Stimulated activated naive CD8-positive, alpha-beta T cell treated with anti-CD3 and anti-CD28 coated beads, Interleukin-15, Interleukin-2, amounts not matched to agents 100 U/mL and 50 U/mL, for 24 hours (primary cell): Measurements from ENCODE around the gene ALK.

Experiments used
- ATAC-seq: fragments of 150-1000 bp; cut with Tn5 transposase; one replicate; pipeline ENCODE4 v1.10.0; 2021
- DNase-seq: peaks from one replicate; pipeline ENCODE4 v3.0.0; 2021

Gene ALK

GRCh38 chr2:29487967-29488555, 433.3 kb downstream of the ALK start:
- DNase-seq (no peak), ATAC-seq (no peak)

GRCh38 chr2:29485631-29486030, 435.8 kb downstream of the ALK start:
- ATAC-seq (no peak), DNase-seq (no peak)

GRCh38 chr2:29485117-29485516, 436.3 kb downstream of the ALK start:
- ATAC-seq = no peak
- no peak for DNase-seq

- no peak for DNase-seq
- no peak for ATAC-seq
Observed at GRCh38 chr2:29482867-29483266, 438.5 kb downstream of the ALK start.

DNA sequence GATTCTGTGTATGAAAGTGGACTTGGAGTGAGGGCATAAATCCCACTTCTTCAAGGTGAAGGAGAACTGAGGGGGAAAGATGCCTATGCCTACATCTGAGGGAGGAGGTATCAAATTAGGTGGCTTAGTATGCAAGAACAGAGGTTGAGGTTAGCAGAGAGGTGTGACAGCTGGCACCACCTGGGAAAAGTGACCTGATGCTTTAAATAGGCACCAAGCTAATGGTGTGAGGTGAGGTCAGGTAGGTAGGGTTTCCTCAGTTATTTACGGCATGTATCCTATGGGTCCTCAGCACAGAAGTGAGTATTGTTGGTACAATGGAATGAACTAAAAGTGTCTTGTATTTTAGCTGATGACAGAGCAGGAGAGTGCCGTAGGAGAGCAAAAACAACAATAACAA, 439.0 kb downstream of the ALK start:
- ATAC-seq = no peak
- no peak for DNase-seq

- no peak for ATAC-seq
- DNase-seq = no peak
Observed at GRCh38 chr2:29481313-29481712, 440.1 kb downstream of the ALK start.

DNA sequence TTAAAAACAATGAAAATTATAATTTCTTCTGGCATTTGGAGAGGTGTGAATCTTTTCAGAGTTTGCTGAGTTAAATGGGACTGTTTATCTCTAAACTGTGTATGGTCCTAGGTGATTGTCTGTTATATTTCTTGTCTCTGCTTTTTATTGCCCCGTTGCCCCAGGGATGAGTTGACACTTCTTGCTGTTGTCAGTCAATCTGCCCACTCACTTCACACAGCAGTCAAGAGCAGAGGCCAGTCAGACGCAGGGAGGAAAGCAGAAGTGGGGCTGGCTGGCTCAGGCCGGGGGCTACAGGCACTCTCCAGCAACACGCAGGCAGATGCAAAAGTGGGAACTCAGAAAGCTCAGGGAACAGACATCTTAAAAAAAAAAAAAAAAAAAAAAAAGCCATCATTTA, 441.0 kb downstream of the ALK start:
- DNase-seq = no peak
- ATAC-seq = peak; percentile 23

DNA sequence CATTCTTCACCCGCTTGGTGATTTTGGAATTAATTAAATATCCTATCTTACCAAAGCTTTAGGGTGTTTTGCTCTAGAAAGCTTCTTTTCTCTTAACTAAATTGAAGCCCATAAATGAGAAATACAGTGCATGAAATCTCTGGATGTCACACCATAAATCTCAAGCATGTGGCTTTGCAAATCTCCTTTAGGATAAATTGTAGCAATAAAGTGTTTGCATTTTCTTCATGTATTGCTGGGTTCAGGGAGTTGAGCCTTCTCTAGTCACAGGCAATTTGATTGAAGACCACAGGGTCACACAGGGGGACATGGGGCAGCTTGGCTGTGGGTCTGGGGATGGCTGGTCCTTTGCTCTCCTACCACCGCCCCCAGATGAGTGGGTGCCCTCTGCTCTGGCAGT, 442.0 kb downstream of the ALK start:
- DNase-seq (no peak), ATAC-seq (no peak)

GRCh38 chr2:29478641-29479040, 442.7 kb downstream of the ALK start:
- ATAC-seq = no peak
- DNase-seq = no peak

GRCh38 chr2:29477186-29477585, 444.2 kb downstream of the ALK start:
- DNase-seq (no peak), ATAC-seq (no peak)

- DNase-seq (no peak), ATAC-seq (no peak)
Observed at GRCh38 chr2:29475499-29475898, 445.9 kb downstream of the ALK start.

DNA sequence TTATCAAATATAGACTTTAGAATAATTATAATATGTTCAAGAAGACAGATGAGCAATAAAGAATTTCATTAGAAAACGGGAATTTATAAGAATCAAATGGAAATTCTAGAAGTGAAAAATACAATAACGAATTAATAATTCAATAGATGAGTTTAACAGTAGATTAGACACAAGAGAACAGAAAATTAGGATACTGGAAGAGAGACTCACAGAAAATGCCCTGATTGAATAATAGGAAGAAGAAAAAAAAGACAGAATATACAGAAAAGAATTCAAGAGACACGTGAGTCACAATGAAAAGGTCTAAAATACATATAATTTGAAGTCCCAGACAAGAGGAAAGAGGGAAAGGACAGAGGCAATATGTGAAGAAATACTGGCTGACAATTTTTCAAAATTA, 451.4 kb downstream of the ALK start:
- DNase-seq = no peak
- ATAC-seq = no peak

GRCh38 chr2:29469516-29469915, 451.9 kb downstream of the ALK start:
- ATAC-seq = no peak
- DNase-seq = no peak

DNA sequence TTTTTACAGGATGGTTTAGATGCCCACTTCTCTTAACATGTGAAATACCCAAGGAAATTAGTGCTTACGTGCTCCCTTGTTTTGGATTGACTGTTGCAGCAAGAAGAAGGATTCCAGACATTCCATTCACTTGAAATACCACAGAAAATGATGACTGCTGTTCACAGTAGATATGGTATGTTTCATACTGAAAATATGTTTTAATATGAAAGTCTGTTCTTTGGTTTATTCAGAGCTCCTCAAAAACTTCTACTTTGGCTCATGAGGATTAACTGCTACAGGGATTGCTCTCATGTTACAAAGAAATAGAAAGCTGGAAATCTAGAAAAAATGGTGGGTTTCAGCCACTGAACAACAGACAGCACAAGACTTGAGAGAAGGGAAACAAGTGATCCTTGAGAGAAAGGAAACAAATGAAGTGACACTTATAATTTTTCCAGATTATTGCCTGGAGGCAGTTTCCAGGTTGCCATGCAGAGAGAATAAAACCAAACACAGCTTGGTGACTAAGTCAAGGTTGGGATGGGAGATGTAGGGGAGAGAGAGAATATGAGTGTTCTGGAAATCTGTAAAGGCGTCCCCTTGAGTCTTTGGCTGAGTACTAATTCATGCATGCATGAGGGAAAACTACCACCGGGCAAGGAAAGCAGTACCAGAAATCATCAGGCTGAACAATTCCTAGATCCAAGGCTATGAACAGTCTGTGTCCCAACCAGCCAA, 458.0 kb downstream of the ALK start:
- ATAC-seq (no peak), DNase-seq (no peak)

GRCh38 chr2:29462293-29462692, 459.1 kb downstream of the ALK start:
- no peak for ATAC-seq
- DNase-seq = no peak

DNA sequence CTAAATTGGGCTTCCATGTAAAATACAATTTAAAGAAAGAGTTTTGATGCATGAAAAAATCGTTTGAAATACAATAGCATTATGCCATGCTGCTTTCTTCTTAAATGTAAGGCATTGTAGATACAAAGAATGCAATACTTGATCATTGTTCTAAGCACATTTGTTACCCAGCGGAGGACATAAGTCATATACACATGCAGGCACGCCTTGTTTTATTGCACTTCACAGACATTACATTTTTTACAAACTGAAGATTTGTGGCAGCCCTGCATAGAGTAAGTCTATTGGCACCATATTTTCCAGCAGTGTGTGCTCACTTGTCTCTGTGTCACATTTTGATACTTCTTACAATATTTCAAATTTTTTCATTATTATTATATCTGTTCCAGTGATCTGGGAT, 461.2 kb downstream of the ALK start:
- DNase-seq = no peak
- no peak for ATAC-seq

DNA sequence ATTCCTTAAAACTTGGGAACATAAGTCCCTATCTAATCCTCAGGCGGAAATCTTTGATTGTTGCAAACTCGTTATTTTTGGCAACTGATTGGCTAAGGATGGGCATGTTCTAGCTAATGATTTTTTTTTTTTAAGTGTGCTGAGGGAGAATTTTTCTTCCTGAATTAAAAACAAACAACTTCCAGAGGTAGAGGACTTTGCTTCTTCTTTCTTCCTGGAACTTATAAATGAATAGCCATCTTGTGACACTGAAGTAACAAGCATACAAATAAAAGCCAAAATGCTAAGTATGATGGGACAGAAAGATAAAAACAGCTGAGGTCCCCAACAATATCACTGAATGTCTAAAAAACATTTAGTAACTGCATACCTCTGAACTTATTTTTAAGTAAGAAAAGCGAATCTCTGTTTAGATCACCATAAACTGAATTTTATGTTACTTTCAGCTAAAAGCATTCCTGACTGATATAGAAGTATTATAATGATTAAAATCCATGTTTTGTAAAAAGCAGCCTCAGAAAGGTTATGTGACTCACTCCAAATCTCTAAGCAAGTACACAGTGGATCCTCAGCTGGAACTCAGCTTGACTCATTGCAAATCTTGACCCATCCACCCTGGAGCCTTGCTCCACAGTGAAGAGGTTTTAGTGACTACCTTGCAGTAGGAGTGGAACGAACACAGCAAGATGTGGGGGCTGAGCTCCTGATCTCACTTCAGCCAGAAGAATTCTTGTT, 461.8 kb downstream of the ALK start:
- ATAC-seq (no peak), DNase-seq (no peak)

DNA sequence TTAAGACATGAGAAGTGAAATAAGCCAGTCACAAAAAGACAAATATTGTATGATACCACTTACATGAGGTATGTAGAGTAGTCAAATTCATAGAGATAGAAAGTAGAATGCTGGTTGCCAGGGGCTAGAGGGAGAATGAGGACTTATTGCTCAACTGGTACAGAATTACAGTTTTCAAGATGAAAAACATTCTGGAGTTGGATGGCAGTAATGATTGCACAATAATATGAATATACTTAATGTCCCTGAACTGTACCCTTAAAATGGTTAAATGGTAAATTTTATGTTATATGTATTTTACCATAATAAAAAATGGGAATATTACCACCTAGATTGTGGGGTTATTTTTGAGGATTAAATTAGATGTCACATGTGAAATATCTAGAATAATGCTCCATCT, 465.0 kb downstream of the ALK start:
- ATAC-seq = no peak

GRCh38 chr2:29455200-29455860, 466.1 kb downstream of the ALK start:
- DNase-seq (no peak), ATAC-seq (no peak)

More for the DNA sequence above, 465.0 kb downstream of the ALK start:
- no peak for DNase-seq

DNA sequence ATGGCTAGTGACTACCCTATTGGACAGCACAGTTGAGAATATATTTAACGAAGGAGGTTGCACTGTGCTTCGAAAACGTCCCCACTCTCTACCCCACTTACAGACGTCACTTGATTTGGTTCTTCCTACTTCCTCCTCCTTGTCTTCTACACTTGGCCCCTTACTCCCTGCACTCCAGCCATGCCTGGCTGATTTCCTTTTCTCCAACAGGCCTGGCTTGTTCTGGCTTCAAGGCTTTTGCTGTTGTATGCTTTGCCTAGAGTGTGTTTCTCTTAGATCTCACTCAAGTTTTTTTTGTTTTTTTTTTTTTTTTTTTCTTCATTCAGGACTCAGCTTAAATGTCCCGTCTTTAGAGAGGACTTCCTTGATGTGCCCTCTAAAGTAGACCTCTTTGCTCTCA, 469.4 kb downstream of the ALK start:
- no peak for ATAC-seq
- no peak for DNase-seq

GRCh38 chr2:29450596-29451222, 470.7 kb downstream of the ALK start:
- DNase-seq (no peak), ATAC-seq (no peak)

DNA sequence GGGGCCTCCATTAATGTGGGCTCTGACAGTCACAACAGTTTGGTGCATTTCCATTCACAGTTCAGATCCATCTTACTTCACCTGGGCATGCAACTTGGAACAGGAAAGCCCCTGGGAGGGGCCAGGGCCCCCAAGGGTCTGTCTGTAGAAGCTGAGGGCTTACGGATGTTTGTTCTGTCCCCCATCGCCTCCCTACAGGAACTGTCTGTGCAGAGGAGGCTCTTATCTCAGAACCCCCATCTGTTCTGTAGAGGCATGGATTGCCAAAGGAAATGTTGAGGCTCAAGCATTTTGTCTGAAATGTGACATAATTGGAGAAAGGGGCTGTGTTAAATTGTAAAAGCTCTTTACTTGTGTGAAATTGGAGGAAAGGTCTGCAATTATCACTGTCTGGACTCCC, 471.9 kb downstream of the ALK start:
- ATAC-seq (no peak), DNase-seq (no peak)
